Urothelium cell line (cell line): ENCODE measurements around the gene SQOR.

ENCODE experiments used
- DNase-seq: peaks from one replicate; pipeline ENCODE4 v3.0.0; 2011; ENCODE audit warnings: low spot score, mixed read lengths
- FAIRE-seq: peaks from 2 replicates; lab custom pipeline; 2011; peaks lifted over from hg19 to GRCh38; lab: Jason Lieb, UNC

Gene SQOR

GRCh38 chr15:45657254-45657653 is 22.4 kb downstream of the SQOR start:
- DNase-seq = no peak
- FAIRE-seq = no peak

DNA sequence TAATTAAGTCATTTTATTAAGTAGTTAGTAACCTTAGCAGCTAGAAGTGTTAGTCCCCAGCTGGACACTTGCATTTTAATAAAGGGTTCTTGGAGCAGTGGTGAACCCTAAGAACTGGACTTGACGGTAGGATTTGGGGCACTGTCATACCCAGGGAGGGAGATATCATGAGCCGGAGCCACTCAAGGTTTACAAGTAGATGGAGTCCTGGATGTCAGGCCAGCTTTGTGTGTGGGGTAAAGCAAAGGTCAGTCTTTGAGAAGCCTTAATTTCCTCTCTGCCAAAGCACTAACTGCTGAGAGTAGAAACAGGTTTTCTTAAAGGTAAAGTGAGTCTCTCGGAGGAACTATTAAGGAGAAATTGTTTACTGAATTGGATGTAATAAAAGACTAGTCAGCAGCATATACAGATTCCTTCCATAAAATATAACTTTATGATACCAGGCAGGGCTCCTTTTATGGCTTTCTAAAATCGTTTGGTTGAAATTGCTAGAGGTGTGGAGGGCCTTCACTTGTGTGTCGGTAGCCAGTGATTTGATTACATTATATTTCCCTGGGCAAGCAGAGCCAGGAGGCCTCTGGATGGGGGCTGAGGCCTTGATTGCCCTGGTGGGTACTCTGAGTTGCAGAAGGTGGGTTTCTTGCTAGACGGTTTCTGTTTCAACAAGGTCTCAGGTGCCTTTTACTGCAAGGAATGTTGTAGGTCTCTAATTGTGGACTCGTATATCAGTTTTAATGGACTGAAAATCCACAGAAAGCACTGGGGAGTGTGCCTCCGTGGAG is 23.1 kb downstream of the SQOR start:
- FAIRE-seq = no peak
- DNase-seq = no peak

DNA sequence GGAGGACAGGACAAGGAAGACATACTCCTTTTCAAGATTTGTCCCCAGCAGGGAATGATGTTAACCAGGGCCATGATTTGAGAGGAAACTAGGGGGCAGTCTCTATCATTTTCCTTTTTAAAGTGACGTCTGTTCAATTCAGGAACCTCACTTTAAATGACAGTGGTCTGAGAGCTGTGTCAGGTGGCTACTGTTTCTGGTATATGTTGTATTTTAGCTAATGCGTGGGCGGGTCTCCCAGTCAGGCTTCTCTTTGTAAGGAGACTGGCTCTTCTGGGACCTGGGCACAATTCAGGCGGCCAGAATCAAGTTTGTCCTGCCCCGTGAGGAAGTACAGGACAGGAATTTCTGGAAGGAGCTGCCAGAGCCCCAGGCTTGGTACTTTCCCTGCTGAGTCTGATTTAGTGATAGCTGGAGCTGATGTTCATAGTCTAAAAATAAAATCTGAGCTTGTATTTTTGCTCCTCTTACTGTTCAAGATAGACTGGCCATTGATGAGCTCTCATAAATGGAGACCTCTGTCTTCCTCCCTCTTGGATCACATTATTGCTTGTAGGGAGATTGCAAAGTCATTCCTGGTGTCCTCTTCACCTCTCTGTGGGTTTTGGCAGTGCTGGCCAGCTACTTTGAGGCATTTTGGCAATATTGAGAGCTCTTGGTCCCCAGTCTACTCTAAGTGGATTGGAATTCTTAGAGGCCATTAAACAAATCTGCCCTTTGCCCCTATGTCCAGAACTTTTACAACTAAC is 25.6 kb downstream of the SQOR start:
- FAIRE-seq = no peak

GRCh38 chr15:45662375-45662774 is 27.5 kb downstream of the SQOR start:
- FAIRE-seq = no peak
- DNase-seq = no peak

More for the DNA sequence above, 25.6 kb downstream of the SQOR start:
- DNase-seq = no peak

DNA sequence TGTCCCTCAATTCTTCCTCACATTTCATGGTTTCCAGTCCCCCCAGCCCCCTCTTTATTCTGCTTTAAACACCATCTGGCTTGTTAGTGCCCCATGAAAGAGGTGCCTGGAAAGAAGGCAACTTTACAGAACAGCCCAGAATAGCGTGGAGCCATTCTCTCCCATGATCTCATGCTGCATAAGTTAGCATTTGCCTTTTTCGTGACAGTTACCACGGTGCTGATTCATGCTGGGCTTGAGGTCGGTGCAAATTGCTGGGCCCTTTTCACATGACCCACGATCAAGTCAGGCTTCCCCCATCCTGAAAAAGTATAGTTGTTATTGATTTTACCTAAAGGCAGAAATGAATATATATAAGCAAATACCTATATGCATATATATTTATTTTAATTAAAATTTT is 29.6 kb downstream of the SQOR start:
- FAIRE-seq (no peak), DNase-seq (no peak)

- FAIRE-seq = no peak
- no peak for DNase-seq
These were observed 30.4 kb downstream of the SQOR start for GRCh38 chr15:45665261-45665660.

- DNase-seq (no peak), FAIRE-seq (no peak)
These were observed 31.5 kb downstream of the SQOR start for GRCh38 chr15:45666119-45666875.

- no peak for FAIRE-seq
- no peak for DNase-seq
These were observed 32.2 kb downstream of the SQOR start for GRCh38 chr15:45667002-45667401.

DNA sequence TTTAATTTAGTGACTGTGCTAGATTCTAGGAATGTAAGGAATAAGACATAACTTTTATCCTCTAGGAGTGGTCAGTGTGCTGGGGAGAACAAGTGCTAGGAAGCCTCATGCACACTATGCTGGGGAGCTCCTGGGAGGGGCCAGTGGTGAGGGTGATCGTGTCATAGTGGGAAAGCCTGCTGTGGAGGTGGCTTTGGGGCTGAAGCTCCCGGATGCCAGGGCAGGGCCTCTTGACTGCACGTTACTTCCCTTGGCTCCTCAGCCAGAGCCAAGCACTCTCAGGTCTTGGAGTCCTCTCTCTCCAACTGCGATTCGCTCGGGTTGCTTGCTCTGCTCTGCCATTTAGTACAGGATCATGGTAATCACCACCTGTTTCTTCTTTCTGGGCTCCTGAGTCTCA is 33.6 kb downstream of the SQOR start:
- DNase-seq = no peak
- no peak for FAIRE-seq

- FAIRE-seq = no peak
- no peak for DNase-seq
These were observed 34.6 kb downstream of the SQOR start for GRCh38 chr15:45669422-45669821.

- no peak for FAIRE-seq
These were observed 35.3 kb downstream of the SQOR start for GRCh38 chr15:45670091-45670490.

DNA sequence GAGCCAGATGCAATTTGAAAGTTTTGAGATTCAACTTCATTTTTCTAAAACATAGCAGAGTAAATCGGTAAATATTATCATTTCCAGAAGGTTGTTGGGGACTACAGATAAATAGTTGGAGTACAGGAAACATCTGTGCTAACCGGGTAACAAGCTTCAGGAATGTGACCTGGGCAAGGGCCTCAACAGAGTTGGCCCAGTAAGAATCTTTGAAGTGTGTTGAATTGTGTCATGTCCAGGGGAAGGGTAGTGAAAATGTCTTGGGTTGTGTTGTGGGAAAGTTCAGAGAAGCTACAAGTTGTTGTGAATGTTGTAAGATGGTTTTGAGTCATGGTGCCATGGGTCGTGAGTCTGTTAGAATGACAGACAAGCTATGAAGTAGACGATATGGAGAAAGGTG is 35.7 kb downstream of the SQOR start:
- DNase-seq = no peak

More at GRCh38 chr15:45670091-45670490, 35.3 kb downstream of the SQOR start:
- no peak for DNase-seq

DNA sequence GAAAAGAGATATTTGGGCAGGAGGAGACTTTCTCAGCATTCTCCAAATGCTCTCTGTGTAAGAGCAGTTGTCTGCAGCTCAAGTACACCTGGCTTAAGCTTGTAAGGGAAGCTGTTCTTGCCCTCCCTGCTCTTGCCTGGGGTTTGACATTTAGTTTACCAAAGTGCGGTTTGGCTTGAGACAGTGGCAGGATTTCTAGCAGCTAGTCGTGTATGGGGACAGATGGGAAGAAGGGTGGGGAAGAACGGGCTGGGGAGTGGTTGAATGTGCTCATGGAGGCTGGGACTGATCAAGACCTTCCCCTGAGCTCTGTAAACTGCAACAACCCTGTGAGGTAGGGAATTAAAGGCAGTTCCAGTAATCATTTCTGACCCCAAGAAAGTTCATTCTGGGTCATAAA is 39.8 kb downstream of the SQOR start:
- no peak for DNase-seq

More for the DNA sequence above, 35.7 kb downstream of the SQOR start:
- FAIRE-seq = no peak

GRCh38 chr15:45677797-45678196 is 43.0 kb downstream of the SQOR start:
- no peak for FAIRE-seq

More for the DNA sequence above, 39.8 kb downstream of the SQOR start:
- FAIRE-seq = no peak

DNA sequence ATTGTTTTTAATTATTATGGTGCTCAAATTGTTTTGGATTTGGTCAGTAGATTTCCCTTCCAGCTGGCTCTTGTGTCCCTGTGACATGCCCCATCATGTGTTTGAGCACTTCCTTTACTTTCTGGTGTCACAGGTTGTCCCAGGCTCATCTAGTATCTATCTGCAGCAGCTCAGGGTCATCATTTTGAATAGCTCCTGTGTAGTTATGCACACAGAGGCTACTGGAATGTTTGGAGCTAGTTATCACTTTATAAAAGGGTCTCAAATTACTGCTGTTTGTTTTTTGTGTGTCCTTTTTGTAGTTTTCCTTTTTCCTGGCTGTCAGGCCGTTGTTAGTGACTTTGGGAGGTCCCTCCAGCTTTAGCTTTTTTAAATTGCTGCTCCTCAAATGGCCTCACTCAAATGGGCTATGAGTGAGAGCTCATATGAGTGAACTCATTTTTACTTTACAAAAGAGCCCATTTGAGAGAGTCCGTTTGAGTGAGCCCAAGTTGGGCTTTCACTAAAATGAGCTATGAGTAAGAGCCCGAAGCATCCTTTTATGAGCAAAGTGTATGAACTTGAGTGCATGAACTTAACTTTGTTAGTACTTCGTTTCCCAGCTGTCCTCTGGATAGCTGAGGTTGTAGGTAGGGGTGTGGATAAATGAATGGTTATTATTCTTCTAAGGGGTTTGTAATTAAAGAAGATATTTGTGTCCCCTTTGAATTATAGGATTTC is 43.8 kb downstream of the SQOR start:
- DNase-seq (no peak), FAIRE-seq (no peak)

More at GRCh38 chr15:45677797-45678196, 43.0 kb downstream of the SQOR start:
- no peak for DNase-seq

DNA sequence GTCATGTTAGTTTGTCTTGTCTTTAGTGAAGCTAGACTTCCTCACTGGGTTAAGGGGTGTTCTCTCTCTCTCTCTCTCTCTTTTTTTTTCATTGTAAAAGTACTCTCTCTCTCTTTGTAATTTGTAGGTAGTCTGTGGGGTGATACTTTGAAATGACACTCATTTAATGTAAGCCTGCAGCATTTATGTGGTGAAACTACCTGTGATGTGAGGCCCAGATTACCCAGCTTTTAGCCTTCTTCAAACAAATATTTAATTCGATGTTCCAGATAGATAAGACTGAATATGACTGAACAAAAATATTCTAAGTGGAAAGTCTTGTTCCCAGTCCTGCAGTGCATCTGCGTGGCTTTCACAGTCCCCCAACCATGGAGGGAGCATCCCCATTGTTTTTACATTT is 49.7 kb downstream of the SQOR start:
- FAIRE-seq = no peak

GRCh38 chr15:45689616-45690015 is 54.8 kb downstream of the SQOR start:
- FAIRE-seq = no peak

More for the DNA sequence above, 49.7 kb downstream of the SQOR start:
- no peak for DNase-seq

DNA sequence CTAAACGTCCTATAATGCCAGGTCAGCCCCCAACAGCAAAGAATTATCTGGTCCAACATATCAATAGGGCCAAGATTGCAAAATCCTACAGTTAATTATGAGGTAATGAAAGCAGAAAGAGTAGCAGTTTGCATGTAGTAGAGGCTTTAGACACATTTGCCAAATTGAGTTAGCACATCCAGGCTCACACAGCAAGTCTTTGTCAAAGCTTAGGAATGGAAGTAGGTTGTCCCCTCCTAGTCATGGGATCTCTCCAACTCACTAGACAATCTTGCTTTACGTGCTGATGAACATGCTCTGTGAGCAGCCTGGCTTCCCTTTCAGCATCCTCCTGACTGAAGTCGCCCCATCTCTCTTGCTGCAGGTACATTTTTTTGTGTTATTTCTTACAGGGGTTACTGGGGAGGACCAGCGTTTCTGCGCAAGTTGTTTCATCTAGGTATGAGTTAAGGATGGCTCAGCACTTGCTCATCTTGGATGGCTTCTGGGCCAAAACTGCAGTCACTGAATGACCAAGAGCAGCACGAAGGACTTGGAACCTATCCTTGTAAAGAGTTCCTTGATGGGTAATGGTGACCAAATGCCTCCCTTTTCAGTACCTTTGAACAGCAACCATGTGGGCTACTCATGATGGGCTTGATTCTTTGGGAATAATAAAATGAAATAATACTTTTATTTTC is 55.9 kb downstream of the SQOR start:
- FAIRE-seq (no peak), DNase-seq (no peak)

More at GRCh38 chr15:45689616-45690015, 54.8 kb downstream of the SQOR start:
- DNase-seq = no peak

GRCh38 chr15:45701108-45701507 is 66.3 kb downstream of the SQOR start:
- no peak for FAIRE-seq
- no peak for DNase-seq

DNA sequence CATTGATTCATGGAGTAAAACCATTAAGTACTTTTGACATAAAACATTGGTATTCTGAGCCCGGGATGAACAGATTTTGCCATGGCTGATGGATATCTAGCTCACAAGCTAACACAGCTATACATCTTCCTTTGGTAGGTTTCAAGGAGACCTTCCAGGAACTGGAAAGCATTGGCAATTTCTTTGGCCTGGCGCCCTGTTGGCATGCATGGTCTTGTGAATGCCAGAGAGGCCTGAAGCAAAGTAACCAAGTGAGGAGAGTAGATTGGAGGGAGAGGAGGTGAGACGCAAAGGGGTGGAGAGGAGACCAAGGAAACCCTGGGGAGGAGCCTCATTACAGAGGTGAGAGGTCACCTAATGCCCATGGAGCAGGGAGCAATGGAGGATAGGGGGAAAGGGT is 67.2 kb downstream of the SQOR start:
- DNase-seq (no peak), FAIRE-seq (no peak)
